Cardiac fibroblast (primary cell): ENCODE measurements around the gene EMC8.
A peak's percentile ranks its signal among the peaks of the same experiment; 100 is the strongest.

Experiments
- DNase-seq, 2 donors: peaks; one replicate each; pipeline versions ENCODE4 v3.0.0 to v3.0.0-alpha.2; 2010; ENCODE audit warnings: low read depth in 2 of 2
- H3K4me3 ChIP-seq, 2 donors: replicated peaks in 1 of 2; 1 replicate in 1 of 2; 2 replicates in 1 of 2; pipeline ENCODE4 v1.5.1; 2011; ENCODE audit warnings: low read depth in 2 of 2, low read length in 2 of 2, mild to moderate bottlenecking in 2 of 2, moderate library complexity in 1 of 2
- CTCF ChIP-seq: IDR thresholded peaks from one replicate; pipeline ENCODE4 v1.5.1; 2011; ENCODE audit warnings: low read depth, mild to moderate bottlenecking, low read length, inconsistent platforms

The EMC8 gene

GRCh38 chr16:85757341-85757822, 42.0 kb downstream of the EMC8 start:
- no peak for TF ChIP-seq CTCF
- DNase-seq, result peak in 1 of 2 donors; percentile 59
- H3K4me3 ChIP-seq, result no peak overlapping the region

GRCh38 chr16:85755929-85756768, 43.2 kb downstream of the EMC8 start:
- no peak overlapping the region for H3K4me3 ChIP-seq
- no peak for DNase-seq
- no peak for TF ChIP-seq CTCF

- no peak overlapping the region for H3K4me3 ChIP-seq
- DNase-seq, result no peak
- no peak for TF ChIP-seq CTCF
Observed at GRCh38 chr16:85754413-85754812, 44.9 kb downstream of the EMC8 start.

- no peak for TF ChIP-seq CTCF
- DNase-seq, result no peak
- no peak overlapping the region for H3K4me3 ChIP-seq
Observed at GRCh38 chr16:85753976-85754375, 45.4 kb downstream of the EMC8 start.

GRCh38 chr16:85753559-85753958, 45.8 kb downstream of the EMC8 start:
- no peak overlapping the region for H3K4me3 ChIP-seq
- TF ChIP-seq CTCF, result no peak
- no peak for DNase-seq

- no peak overlapping the region for H3K4me3 ChIP-seq
- DNase-seq, result peak; percentile 57 to 60
- TF ChIP-seq CTCF, result peak; percentile 50
Observed at GRCh38 chr16:85752511-85753420, 46.6 kb downstream of the EMC8 start.
